ENCODE data around the gene CHST12.

Gene CHST12

DNA sequence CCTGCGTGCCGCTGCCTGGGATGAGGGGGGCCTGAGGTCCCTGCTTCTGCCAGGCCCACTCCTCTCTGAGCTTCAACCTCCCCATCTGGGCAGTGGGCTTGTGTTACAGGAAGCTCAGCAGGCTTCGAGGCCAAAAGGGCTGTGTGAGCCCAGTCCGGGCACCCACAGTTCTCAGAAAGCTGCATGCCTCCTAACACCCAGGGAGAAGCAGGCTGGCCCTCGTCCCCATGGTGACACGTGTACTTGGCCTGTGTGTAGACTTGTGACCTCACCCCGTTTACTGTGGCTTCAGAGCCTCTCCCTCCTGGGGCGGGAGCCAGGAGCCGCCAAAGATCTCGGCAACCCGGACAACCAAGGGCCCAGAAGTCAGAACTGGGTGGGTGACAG lies 75.0 kb downstream of the CHST12 start:
- DNase-seq (ENCODE audit: low read depth in 1 of 2, low spot score in 1 of 2): peak; percentile 22 to 54
- Histone ChIP-seq H3K27ac (replicated peaks) (no peak overlapping the region), H3K4me3 (replicated peaks; ENCODE audit: insufficient read depth, low read length) (no peak overlapping the region), H3K27me3 (ENCODE audit: insufficient read depth, poor library complexity, severe bottlenecking) (no peaks in the 10 kb centered on the region)
- TF ChIP-seq SPI1 (IDR thresholded peaks at IDR 0.05; ENCODE audit: borderline replicate concordance, low read depth) (no peak), REST (IDR thresholded peaks at IDR 0.05; ENCODE audit: insufficient replicate concordance, low read depth) (no peak), POLR2AphosphoS5 (IDR thresholded peaks at IDR 0.05; ENCODE audit: low read depth) (no peak), GABPA (IDR thresholded peaks at IDR 0.05; ENCODE audit: low read depth) (no peak)
- TF ChIP-seq, protein P1, sequence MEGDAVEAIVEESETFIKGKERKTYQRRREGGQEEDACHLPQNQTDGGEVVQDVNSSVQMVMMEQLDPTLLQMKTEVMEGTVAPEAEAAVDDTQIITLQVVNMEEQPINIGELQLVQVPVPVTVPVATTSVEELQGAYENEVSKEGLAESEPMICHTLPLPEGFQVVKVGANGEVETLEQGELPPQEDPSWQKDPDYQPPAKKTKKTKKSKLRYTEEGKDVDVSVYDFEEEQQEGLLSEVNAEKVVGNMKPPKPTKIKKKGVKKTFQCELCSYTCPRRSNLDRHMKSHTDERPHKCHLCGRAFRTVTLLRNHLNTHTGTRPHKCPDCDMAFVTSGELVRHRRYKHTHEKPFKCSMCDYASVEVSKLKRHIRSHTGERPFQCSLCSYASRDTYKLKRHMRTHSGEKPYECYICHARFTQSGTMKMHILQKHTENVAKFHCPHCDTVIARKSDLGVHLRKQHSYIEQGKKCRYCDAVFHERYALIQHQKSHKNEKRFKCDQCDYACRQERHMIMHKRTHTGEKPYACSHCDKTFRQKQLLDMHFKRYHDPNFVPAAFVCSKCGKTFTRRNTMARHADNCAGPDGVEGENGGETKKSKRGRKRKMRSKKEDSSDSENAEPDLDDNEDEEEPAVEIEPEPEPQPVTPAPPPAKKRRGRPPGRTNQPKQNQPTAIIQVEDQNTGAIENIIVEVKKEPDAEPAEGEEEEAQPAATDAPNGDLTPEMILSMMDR (IDR thresholded peaks at IDR 0.05; ENCODE audit: insufficient read depth, low read length): no peak

DNA sequence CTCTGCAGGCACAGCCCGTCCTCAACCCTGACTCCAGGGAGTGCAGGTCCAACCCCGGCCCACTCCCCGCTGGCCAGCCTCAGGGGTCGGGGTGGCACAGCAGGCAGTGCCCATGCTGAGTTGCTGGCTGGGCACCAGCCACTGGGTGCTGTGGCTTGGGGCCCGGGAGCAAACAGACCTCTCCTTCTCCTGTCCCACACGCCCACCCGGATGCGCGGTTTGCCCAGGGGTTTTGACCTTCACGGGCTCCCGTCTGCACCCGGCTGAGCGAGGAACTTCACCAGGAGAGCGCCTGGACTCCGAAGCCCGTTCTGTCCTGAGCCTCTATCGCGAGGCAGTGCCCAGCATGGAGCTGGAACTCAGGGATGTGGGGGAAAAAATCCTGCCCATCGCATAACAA lies 75.4 kb downstream of the CHST12 start:
- no peak overlapping the region for H3K4me3 ChIP-seq (replicated peaks; ENCODE audit: insufficient read depth, low read length)
- H3K27ac ChIP-seq (replicated peaks): no peak overlapping the region
- H3K27me3 ChIP-seq (ENCODE audit: insufficient read depth, poor library complexity, severe bottlenecking): no peaks in the 10 kb centered on the region
- no peak for DNase-seq (ENCODE audit: low read depth in 1 of 2, low spot score in 1 of 2)
- TF ChIP-seq REST (IDR thresholded peaks at IDR 0.05; ENCODE audit: insufficient replicate concordance, low read depth) (no peak), GABPA (IDR thresholded peaks at IDR 0.05; ENCODE audit: low read depth) (no peak), POLR2AphosphoS5 (IDR thresholded peaks at IDR 0.05; ENCODE audit: low read depth) (no peak), SPI1 (IDR thresholded peaks at IDR 0.05; ENCODE audit: borderline replicate concordance, low read depth) (no peak)
- TF ChIP-seq, protein P1 (IDR thresholded peaks at IDR 0.05; ENCODE audit: insufficient read depth, low read length): no peak

DNA sequence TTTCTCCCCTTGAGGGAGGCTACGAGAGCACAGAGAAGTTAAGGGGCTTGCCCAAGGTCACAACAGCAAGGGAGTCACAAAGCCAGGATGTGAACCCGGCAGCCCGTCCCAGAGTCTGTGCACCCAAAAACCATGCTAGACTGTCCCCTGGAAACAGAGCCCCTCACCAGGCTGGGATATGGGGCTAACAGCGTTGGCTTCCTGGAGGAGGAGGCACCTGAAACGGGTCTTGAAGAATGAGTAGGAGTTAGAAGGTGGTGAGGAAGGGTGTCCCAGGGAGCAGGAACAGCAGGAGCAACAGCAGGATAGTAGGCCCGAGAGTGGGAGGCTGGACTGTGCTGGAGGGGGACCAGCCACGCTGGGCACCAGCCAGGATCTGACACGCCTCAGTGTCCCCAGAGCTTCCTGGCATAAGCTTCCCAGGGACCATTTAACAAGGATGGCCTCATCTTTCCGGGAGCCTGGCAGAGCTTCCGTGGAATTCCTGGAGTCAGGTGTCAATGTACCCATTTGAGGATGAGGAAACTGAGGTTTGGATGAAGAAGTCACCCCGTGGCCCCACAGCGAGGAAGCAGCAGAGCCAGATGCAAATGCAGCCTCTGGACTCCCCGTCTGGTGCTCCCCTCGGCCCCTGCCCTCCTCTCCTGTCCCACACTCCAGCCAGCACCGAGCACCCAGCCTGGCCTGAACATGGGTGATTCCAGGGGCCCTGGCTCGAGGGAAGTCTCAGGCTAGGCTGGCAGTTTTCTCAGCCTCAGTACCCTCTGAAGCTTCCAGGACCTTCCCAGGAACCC lies 76.1 kb downstream of the CHST12 start:
- H3K4me3 ChIP-seq (replicated peaks; ENCODE audit: insufficient read depth, low read length): no peak overlapping the region
- no peaks in the 10 kb centered on the region for H3K27me3 ChIP-seq (ENCODE audit: insufficient read depth, poor library complexity, severe bottlenecking)
- TF ChIP-seq, protein P1 (IDR thresholded peaks at IDR 0.05; ENCODE audit: insufficient read depth, low read length): no peak
- TF ChIP-seq SPI1 (IDR thresholded peaks at IDR 0.05; ENCODE audit: borderline replicate concordance, low read depth): no peak
- no peak for TF ChIP-seq REST (IDR thresholded peaks at IDR 0.05; ENCODE audit: insufficient replicate concordance, low read depth)
- no peak for TF ChIP-seq GABPA (IDR thresholded peaks at IDR 0.05; ENCODE audit: low read depth)
- no peak for TF ChIP-seq POLR2AphosphoS5 (IDR thresholded peaks at IDR 0.05; ENCODE audit: low read depth)
- H3K27ac ChIP-seq (replicated peaks): no peak overlapping the region
- DNase-seq (ENCODE audit: low read depth in 1 of 2, low spot score in 1 of 2): no peak
